H1 (cell line): ENCODE results near the gene ARMH1. TPM values are rescaled to one million over a fixed set of nuclear protein-coding genes. Genes with fewer than 3 reads are reported as not detected.

Experiments
- CTCF ChIA-PET: fragments of 300-600 bp; sonication (Branson Sonifier 250); formaldehyde crosslinking; loops from one replicate; lab custom pipeline; 2021; ENCODE audit not compliant: partially characterized antibody; lab: Charles Lee
- POLR2A ChIA-PET: fragments of 300-600 bp; sonication (Branson Sonifier 250); formaldehyde crosslinking; loops from one replicate; lab custom pipeline; 2021; ENCODE audit warnings: inconsistent platforms; ENCODE audit not compliant: partially characterized antibody; lab: Charles Lee
- DNase-seq, 2 experiments: peaks; one replicate each; pipeline versions ENCODE4 v3.0.0 to v3.0.0-alpha.2; 2010 to 2022; ENCODE audit warnings: low spot score in 2 of 2, low read depth in 1 of 2, mixed read lengths in 1 of 2
- FAIRE-seq: peaks from 2 replicates; lab custom pipeline; 2011; peaks lifted over from hg19 to GRCh38; lab: Jason Lieb, UNC
- H2AFZ ChIP-seq: 2 replicates; pipeline ENCODE4 v1.8.1; 2012; ENCODE audit warnings: low read length, inconsistent platforms
- H2AK5ac ChIP-seq: 2 replicates; pipeline ENCODE4 v1.6.1; 2013; ENCODE audit warnings: low read depth, low read length
- H2BK120ac ChIP-seq: replicated peaks from 2 replicates; pipeline ENCODE3; 2013; ENCODE audit warnings: low read depth, low read length, inconsistent platforms
- H2BK12ac ChIP-seq: 2 replicates; pipeline ENCODE4 v1.6.1; 2013; ENCODE audit warnings: low read depth, low read length
- H2BK15ac ChIP-seq: 2 replicates; pipeline ENCODE4 v1.6.1; 2013; ENCODE audit warnings: low read length
- H2BK20ac ChIP-seq: 2 replicates; pipeline ENCODE4 v1.6.1; 2013; ENCODE audit warnings: low read length
- H2BK5ac ChIP-seq: 2 replicates; pipeline ENCODE4 v1.6.1; 2013; ENCODE audit warnings: low read depth, low read length
- H3K14ac ChIP-seq: 2 replicates; pipeline ENCODE4 v1.6.1; 2013; ENCODE audit warnings: inconsistent platforms; ENCODE audit not compliant: insufficient read length
- H3K18ac ChIP-seq: 2 replicates; pipeline ENCODE4 v1.6.1; 2013; ENCODE audit warnings: low read length; ENCODE audit errors: extremely low read depth
- H3K23ac ChIP-seq: 2 replicates; pipeline ENCODE4 v1.6.1; 2013; ENCODE audit warnings: inconsistent platforms; ENCODE audit not compliant: insufficient read length
- H3K23me2 ChIP-seq: 2 replicates; pipeline ENCODE4 v1.6.1; 2013; ENCODE audit warnings: low read depth, low read length
- H3K27ac ChIP-seq: 2 replicates; pipeline ENCODE4 v1.6.1; 2011; ENCODE audit warnings: low read depth, low read length, inconsistent platforms
- H3K27me3 ChIP-seq, 4 experiments: replicated peaks in 1 of 4; 1 replicate in 1 of 4; 2 replicates in 3 of 4; pipeline versions ENCODE4 v1.6.1 to v1.8.1; 2011 to 2013; ENCODE audit warnings: low read length in 3 of 4, mild to moderate bottlenecking in 3 of 4, inconsistent platforms in 2 of 4, mixed read lengths in 2 of 4, moderate library complexity in 1 of 4; ENCODE audit not compliant: control insufficient read depth in 3 of 4, insufficient read depth in 3 of 4; ENCODE audit errors: extremely low read depth in 1 of 4
- H3K36me3 ChIP-seq, 4 experiments: 2 replicates each; pipeline versions ENCODE4 v1.6.1 to v1.8.1; 2011 to 2013; ENCODE audit warnings: mild to moderate bottlenecking in 4 of 4, low read length in 3 of 4, moderate library complexity in 2 of 4, control low read depth in 1 of 4, inconsistent platforms in 1 of 4; ENCODE audit not compliant: insufficient read depth in 4 of 4, control insufficient read depth in 2 of 4
- H3K4ac ChIP-seq: replicated peaks from 2 replicates; pipeline ENCODE3; 2013; ENCODE audit warnings: low read length, low read depth, mixed read lengths, inconsistent platforms; ENCODE audit not compliant: insufficient read length
- H3K4me1 ChIP-seq, 4 experiments: replicated peaks in 1 of 4; 1 replicate in 1 of 4; 2 replicates in 3 of 4; pipeline versions ENCODE4 v1.6.1 to v1.8.1; 2011 to 2013; ENCODE audit warnings: low read length in 3 of 4, inconsistent platforms in 2 of 4, mixed read lengths in 1 of 4; ENCODE audit not compliant: insufficient read depth in 4 of 4, control insufficient read depth in 3 of 4
- H3K4me2 ChIP-seq, 2 experiments: 2 replicates each; pipeline versions ENCODE4 v1.6.1 to v1.8.1; 2011 to 2013; ENCODE audit warnings: low read depth in 2 of 2, low read length in 2 of 2, control low read depth in 1 of 2, inconsistent platforms in 1 of 2, mild to moderate bottlenecking in 1 of 2; ENCODE audit not compliant: insufficient read depth in 1 of 2
- H3K4me3 ChIP-seq, 4 experiments: fragments of 200-600, 300-600 bp in 1 of 4; sonication (generic), shearing (Covaris generic), sonication (Bioruptor Twin) in 1 of 4; 2 replicates each; pipeline versions ENCODE4 v1.5.1 to v1.8.1; 2011 to 2016; ENCODE audit warnings: low read length in 4 of 4, low read depth in 3 of 4, control low read depth in 2 of 4, inconsistent platforms in 2 of 4, mild to moderate bottlenecking in 2 of 4, mixed read lengths in 1 of 4, moderate library complexity in 1 of 4; ENCODE audit not compliant: insufficient read depth in 2 of 4; ENCODE audit errors: extremely low read depth in 1 of 4
- H3K56ac ChIP-seq: replicated peaks from 2 replicates; pipeline ENCODE3; 2013; ENCODE audit warnings: low read depth, mild to moderate bottlenecking, mixed read lengths, low read length, inconsistent platforms; ENCODE audit not compliant: insufficient read length
- H3K79me1 ChIP-seq: 2 replicates; pipeline ENCODE4 v1.6.1; 2013; ENCODE audit warnings: low read depth, low read length, control low read depth
- H3K79me2 ChIP-seq, 2 experiments: 2 replicates each; pipeline versions ENCODE4 v1.6.1 to v1.8.1; 2012 to 2013; ENCODE audit warnings: low read length in 2 of 2, mild to moderate bottlenecking in 2 of 2, inconsistent platforms in 1 of 2; ENCODE audit not compliant: insufficient read depth in 2 of 2, control insufficient read depth in 1 of 2
- H3K9ac ChIP-seq, 4 experiments: replicated peaks in 1 of 4; 1 replicate in 1 of 4; 2 replicates in 3 of 4; pipeline versions ENCODE4 v1.6.1 to v1.8.1; 2011 to 2013; ENCODE audit warnings: low read depth in 3 of 4, low read length in 3 of 4, control low read depth in 2 of 4, mild to moderate bottlenecking in 2 of 4, moderate library complexity in 2 of 4, inconsistent platforms in 1 of 4; ENCODE audit errors: extremely low read depth in 1 of 4
- H3K9me3 ChIP-seq, 2 experiments: 2 replicates each; pipeline versions ENCODE4 v1.6.1 to v1.8.1; 2012 to 2013; ENCODE audit warnings: mild to moderate bottlenecking in 2 of 2, moderate library complexity in 2 of 2, control low read depth in 1 of 2, inconsistent platforms in 1 of 2, low read depth in 1 of 2, low read length in 1 of 2, mixed read lengths in 1 of 2; ENCODE audit not compliant: insufficient read depth in 2 of 2
- H4K20me1 ChIP-seq, 2 experiments: replicated peaks in 1 of 2; 2 replicates each; pipeline versions ENCODE3 to v1.8.1; 2011 to 2013; ENCODE audit warnings: inconsistent platforms in 2 of 2, low read length in 2 of 2, mild to moderate bottlenecking in 1 of 2; ENCODE audit not compliant: insufficient read depth in 2 of 2, control insufficient read depth in 1 of 2
- H4K5ac ChIP-seq: 2 replicates; pipeline ENCODE4 v1.6.1; 2013; ENCODE audit warnings: low read length, low read depth, mixed read lengths, inconsistent platforms; ENCODE audit not compliant: insufficient read length
- H4K8ac ChIP-seq: 2 replicates; pipeline ENCODE4 v1.8.0; 2013; ENCODE audit warnings: mild to moderate bottlenecking, moderate library complexity, low read length, inconsistent platforms; ENCODE audit not compliant: insufficient read depth; ENCODE audit errors: extremely low read depth
- H4K91ac ChIP-seq: replicated peaks from 2 replicates; pipeline ENCODE3; 2013; ENCODE audit warnings: low read length, mixed read lengths, inconsistent platforms; ENCODE audit not compliant: insufficient read length
- CBX5 ChIP-seq: fragments of 300-800, 300-1000 bp; sonication (generic); IDR thresholded peaks from 2 replicates; pipeline ENCODE4 v1.7.1; 2016; ENCODE audit warnings: antibody characterized with exemption, low read length, low read depth
- CTCF ChIP-seq, 3 experiments: IDR thresholded peaks; 1 replicate in 2 of 3; 2 replicates in 1 of 3; pipeline versions ENCODE4 v1.5.1 to v1.6.1; 2011; ENCODE audit warnings: low read length in 3 of 3, mild to moderate bottlenecking in 3 of 3, inconsistent platforms in 2 of 3, low read depth in 1 of 3, moderate library complexity in 1 of 3; ENCODE audit not compliant: insufficient read depth in 1 of 3; ENCODE audit errors: control extremely low read depth in 1 of 3
- FOSL1 ChIP-seq: IDR thresholded peaks from 2 replicates; pipeline ENCODE4 v1.6.1; 2011; ENCODE audit warnings: mild to moderate bottlenecking, low read depth, low read length, moderate library complexity; ENCODE audit not compliant: insufficient read depth
- GABPA ChIP-seq: IDR thresholded peaks from 2 replicates; pipeline ENCODE4 v1.6.1; 2011; ENCODE audit warnings: mild to moderate bottlenecking, low read length, moderate library complexity, borderline replicate concordance; ENCODE audit not compliant: insufficient read depth
- JUND ChIP-seq: IDR thresholded peaks from 2 replicates; pipeline ENCODE4 v1.6.1; 2011; ENCODE audit warnings: mild to moderate bottlenecking, improper control_type of control experiment, low read length
- KDM5A ChIP-seq: fragments of 200-600 bp; IDR thresholded peaks from 2 replicates; pipeline ENCODE4 v1.7.1; 2012; ENCODE audit warnings: mild to moderate bottlenecking, low read length, inconsistent platforms, mixed read lengths
- RFX5 ChIP-seq: IDR thresholded peaks from 2 replicates; pipeline ENCODE4 v1.6.1; 2011; ENCODE audit warnings: low read depth, low read length, improper control_type of control experiment, borderline replicate concordance
- SIX5 ChIP-seq: IDR thresholded peaks from 2 replicates; pipeline ENCODE4 v1.6.1; 2011; ENCODE audit warnings: mild to moderate bottlenecking, low read depth, low read length
- WGBS, 2 experiments: shearing (Covaris generic) in 1 of 2; methylation state at CpG; one replicate each; pipeline versions ENCODE4 v1.1.6 to v1.1.7; 2013 to 2015; ENCODE audit warnings: low lambda C conversion rate in 2 of 2, mixed read lengths in 2 of 2, inconsistent platforms in 1 of 2, low coverage in 1 of 2, missing lambda C conversion rate in 1 of 2; ENCODE audit not compliant: insufficient replicate concordance in 2 of 2, insufficient coverage in 1 of 2, insufficient read length in 1 of 2; ENCODE audit errors: extremely low coverage in 1 of 2, missing lambda C conversion rate in 1 of 2; 5-methylcytosine and 5-hydroxymethylcytosine counted together
- polyA plus RNA-seq, 7 experiments: library from polyadenylated mRNA; depleted of rRNA in 3 of 7; stranded (reverse) in 5 of 7; unstranded in 2 of 7; fragments of >200 nt in 5 of 7; fragments of 200-250 nt in 2 of 7; gene quantifications; 1 replicate in 5 of 7; 2 replicates in 1 of 7; 4 replicates in 1 of 7; pipeline versions ENCODE4 v1.2.1 to v1.2.3, GENCODE V29; 2011 to 2013; ENCODE audit warnings: missing spikeins in 2 of 7, mixed read lengths in 2 of 7
- total RNA-seq: library from RNA; stranded (reverse); fragmentation: NEBNext Ultra II Directional; extraction: Animal tissue kit (Norgen Biotek cat#: 25700); gene quantifications from 2 replicates; pipeline ENCODE4 v1.2.1, GENCODE V29; 2021

ARMH1 gene
- total and polyA plus RNA-seq, 2 of the 8 experiments (the other 6 are each of a cell fraction or from before 2014, with no cell fraction given): 0.82 to 0.85 TPM

- Histone ChIP-seq H3K4ac (no peak overlapping the region), H2BK120ac (no peak overlapping the region), H2BK20ac (no peak overlapping the region), H3K79me1 (no peaks in the 10 kb centered on the region), H3K4me3 (no peak overlapping the region), H4K91ac (no peak overlapping the region), H3K27ac (no peak overlapping the region), H3K9me3 (no peaks in the 10 kb centered on the region; a peak in 1 of 4 replicates), H2AFZ (no peak overlapping the region), H3K36me3 (no peaks in the 10 kb centered on the region), H3K23ac (no peak overlapping the region), H2BK5ac (no peak overlapping the region), H2BK12ac (no peak overlapping the region), H4K20me1 (no peaks in the 10 kb centered on the region), H4K8ac (no peak overlapping the region), H3K23me2 (no peaks in the 10 kb centered on the region; the same call in 1 of the 2 replicates), H4K5ac (no peak overlapping the region), H3K56ac (no peak overlapping the region), H3K27me3 (peaks cover 0 to 4% (median 0%) of the 10 kb centered on the region in 4 experiments; a peak in 1 of 7 replicates), H3K14ac (no peak overlapping the region), H2AK5ac (peak overlapping the region; percentile 78), H2BK15ac (no peak overlapping the region), H3K4me1 (peaks cover 0 to 5% (median 1%) of the 10 kb centered on the region in 4 experiments; a peak in 3 of 7 replicates), H3K79me2 (no peaks in the 10 kb centered on the region), H3K18ac (no peak overlapping the region), H3K9ac (no peak overlapping the region), H3K4me2 (no peak overlapping the region)
- FAIRE-seq (no peak), DNase-seq (no peak)
- ChIA-PET CTCF (interaction anchor here (0.8 to 2.8 kb wide), 14 partner anchors 8 to 65 kb away, joined by 3 to 15 read pairs (median 5); no protein-coding TSS in a partner anchor), POLR2A (interaction anchor here (0.5 to 2.2 kb wide), 4 partner anchors 11 to 69 kb away, joined by 3 to 23 read pairs (median 4); partner anchors contain the start of gene RNU5D-1)
- TF ChIP-seq CBX5: no peak
- TF ChIP-seq RFX5: no peak
- no peak for TF ChIP-seq GABPA
- TF ChIP-seq FOSL1: no peak
- TF ChIP-seq JUND: no peak
- TF ChIP-seq CTCF (IDR thresholded peaks at IDR 0.05; ENCODE audit: control extremely low read depth in 1 of 3, insufficient read depth in 1 of 3, low read depth in 1 of 3, low read length in 3 of 3): no peak
- TF ChIP-seq SIX5: no peak
- no peak for TF ChIP-seq KDM5A
- 94% methylated on average over 6 of the region's 6 CpGs; no CpG with 5 or more reads in 1 of the 2 experiments for WGBS, 2 experiments
These were observed 32.8 kb downstream of the ARMH1 start for GRCh38 chr1:44707112-44707881.
